UCSD-AML1 (cell line): ENCODE measurements around the gene NEAT1.
A peak's percentile ranks its signal among the peaks of the same experiment; 100 is the strongest.
"Not testable (repeated sequence)": the region's sequence is repeated elsewhere in the genome, so short reads cannot be mapped to it uniquely, and the experiment has no call there.

ENCODE experiments used
- DNase-seq: peaks from one replicate; lab custom pipeline; 2025; ENCODE audit not compliant: unreplicated experiment; lab: John Stamatoyannopoulos, UW

Gene NEAT1

GRCh38 chr11:65448418-65449105, 26.0 kb downstream of the NEAT1 start:
- no peak for DNase-seq

- DNase-seq: not testable (repeated sequence)
Measured at GRCh38 chr11:65451301-65451700, 28.7 kb downstream of the NEAT1 start.

GRCh38 chr11:65452259-65452658, 29.7 kb downstream of the NEAT1 start:
- DNase-seq: not testable (repeated sequence)

- no peak for DNase-seq
Measured at GRCh38 chr11:65452806-65453490, 30.4 kb downstream of the NEAT1 start.

DNA sequence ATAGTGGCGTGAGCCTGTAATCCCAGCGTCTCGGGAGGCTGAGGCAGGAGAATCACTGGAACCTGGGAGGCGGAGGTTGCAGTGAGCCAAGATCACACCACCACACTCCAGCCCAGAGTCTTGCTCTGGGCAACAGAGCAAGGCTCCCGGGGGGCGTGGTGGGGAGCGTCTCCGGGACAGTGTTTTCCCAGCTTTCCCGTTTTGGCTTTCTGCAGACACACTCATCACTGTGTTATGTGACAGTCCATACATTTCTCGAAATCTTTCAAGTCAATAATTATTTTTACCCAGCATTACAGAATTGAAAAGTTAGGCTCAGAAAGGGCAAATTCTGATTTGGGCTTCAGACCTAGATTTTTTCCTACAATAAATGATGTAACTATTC, 31.7 kb downstream of the NEAT1 start:
- DNase-seq: no peak

DNA sequence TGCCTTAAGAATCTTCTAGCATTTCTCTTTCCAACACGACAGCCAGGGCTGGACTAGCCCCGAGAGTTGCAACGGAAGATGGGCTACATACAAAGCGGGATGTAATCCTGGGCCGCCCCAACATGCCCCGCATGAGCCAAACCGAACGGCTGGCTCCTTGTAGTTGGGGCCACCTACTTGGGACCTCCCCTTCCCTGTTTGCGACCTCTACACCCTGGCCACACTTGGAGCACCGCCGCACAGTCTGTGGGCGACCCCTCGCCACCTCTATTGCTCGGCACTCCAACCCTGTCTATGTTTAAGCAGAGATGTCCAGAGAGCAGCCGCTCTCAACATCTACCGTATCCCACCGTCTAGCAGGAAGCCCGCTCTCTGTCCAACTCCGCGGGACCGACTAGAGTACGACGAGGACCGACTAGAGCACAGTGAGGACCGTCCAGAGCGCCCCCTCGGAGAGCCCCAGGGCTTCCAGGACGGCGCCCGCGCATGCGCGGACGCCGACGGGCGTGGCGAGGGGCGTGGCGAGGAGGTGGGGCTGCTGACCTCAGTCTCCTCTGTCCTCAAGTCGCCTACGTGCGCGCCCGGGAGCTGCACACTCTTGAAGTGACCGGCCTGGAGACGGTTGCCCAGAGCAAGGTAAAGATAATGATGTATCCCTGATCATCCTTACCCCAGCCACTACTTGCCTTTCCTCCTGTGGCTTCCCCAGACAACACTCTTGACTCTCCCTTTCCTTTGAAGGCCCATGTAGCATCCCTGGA, 32.3 kb downstream of the NEAT1 start:
- peak; percentile 92 for DNase-seq

DNA sequence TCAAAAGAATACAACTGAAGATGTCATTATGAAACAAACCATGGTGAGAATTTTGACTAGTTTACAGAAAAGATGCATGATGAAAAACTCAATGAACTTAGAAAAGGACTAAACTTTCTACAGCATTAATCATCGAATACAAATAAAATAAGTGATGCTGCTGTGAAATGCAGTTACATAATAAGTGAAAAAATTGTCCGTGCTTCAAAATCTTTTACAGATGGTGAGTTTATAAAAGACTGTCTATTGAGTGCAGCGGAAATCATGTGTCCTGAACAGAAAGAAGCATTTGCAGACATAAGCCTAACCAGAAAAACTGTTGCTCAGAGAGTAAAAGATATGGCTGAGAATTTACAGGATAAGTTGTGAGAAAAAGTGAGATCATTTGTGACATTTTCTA, 33.8 kb downstream of the NEAT1 start:
- no peak for DNase-seq

- DNase-seq: no peak
Measured at GRCh38 chr11:65459552-65459951, 37.0 kb downstream of the NEAT1 start.

- DNase-seq: not testable (repeated sequence)
Measured at GRCh38 chr11:65465471-65465870, 42.9 kb downstream of the NEAT1 start.

- not testable (repeated sequence) for DNase-seq
Measured at GRCh38 chr11:65467306-65467705, 44.7 kb downstream of the NEAT1 start.

DNA sequence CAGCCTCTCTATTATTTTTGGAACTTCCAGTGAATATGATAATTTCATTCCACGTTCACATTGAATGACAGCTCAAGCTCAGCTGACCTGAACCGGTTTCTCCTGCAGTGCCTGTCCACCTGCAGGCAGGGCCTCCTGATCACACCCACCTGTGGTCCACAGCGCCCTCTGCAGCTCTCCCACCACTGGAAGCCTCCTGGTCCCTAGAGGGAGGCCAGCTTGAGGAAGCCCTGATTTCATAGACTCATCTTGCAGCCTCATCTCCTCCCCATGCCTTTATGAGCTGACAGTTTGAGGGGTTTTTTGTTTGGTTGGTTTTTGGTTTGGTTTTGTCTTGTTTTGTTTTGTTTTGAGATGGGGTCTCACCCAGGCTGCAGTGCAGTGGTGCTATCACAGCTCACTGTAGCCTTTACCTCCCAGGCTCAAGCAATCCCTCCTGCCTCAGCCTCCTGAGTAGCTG, 46.3 kb downstream of the NEAT1 start:
- DNase-seq: peak; percentile 68

- no peak for DNase-seq
Measured at GRCh38 chr11:65470433-65471049, 47.9 kb downstream of the NEAT1 start.

- DNase-seq: peak; percentile 78
Measured at GRCh38 chr11:65471447-65471891, 48.9 kb downstream of the NEAT1 start.

GRCh38 chr11:65472588-65473277, 50.1 kb downstream of the NEAT1 start:
- DNase-seq: not testable (repeated sequence)

GRCh38 chr11:65473278-65473860, 50.8 kb downstream of the NEAT1 start:
- DNase-seq: no peak

DNA sequence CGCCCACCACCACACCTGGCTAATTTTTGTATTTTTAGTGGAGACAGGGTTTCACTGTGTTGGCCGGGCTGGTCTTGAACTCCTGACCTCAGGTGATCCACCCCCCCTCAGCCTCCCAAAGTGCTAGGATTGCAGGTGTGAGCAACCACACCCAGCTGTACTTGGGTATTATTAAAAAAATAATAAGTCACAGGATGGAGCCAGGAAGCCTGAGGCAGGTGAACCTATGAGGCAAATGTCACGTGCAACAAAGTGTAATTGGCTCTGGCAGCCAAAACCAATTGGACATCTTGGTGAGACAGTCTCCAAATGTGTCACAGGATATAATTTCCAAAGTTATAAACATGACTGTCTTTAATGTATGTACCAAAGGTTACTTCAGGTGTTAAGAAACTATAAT, 52.3 kb downstream of the NEAT1 start:
- no peak for DNase-seq

GRCh38 chr11:65476632-65477148, 54.1 kb downstream of the NEAT1 start:
- DNase-seq: no peak

DNA sequence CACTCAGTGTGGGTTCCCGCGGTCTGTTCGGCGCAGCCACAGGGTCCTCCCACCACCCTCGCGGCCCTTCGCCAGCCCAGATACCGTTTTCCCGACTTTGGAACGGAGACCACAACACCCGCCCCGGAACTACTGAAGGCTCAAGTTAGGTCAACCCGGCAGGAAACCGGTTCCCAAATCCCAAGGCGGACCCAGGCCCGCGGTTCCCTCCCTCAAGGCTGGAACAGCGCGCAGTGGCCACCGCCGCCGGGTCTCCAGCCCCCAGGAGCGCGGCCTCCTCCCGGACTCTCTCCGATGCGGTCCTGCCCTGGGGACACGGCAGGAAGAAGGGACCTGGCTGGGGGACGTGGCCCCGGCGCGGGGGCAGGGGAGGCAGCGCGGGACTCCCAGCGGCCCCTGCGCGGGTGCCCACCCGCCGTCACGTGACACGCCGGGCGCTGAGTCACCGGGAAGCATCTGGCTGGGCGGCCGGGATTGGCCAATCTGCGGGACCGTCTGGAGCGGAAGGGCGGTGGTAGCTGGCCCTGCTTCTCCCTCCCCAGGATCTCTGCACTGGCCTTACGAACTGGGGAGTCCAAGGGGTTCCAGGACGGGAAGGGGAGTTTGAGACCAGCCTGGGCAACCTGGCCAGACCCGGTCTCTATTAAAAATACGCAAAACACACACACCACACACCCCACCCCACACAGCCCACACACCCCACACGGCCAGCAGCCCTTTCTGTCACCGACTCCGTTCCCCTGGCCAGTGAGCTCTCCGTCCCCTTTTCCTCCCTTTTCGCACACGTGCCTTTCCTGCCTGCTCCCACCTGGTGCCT, 54.8 kb downstream of the NEAT1 start:
- peak; percentile 96 for DNase-seq
